Liver (tissue), 9 donors: ENCODE data around the gene AOAH. TPM values are rescaled to one million over a fixed set of nuclear protein-coding genes. Genes with fewer than 3 reads are reported as not detected.

Experiments used
- DNase-seq: peaks from one replicate; pipeline ENCODE4 v3.0.0-alpha.2; 2017; ENCODE audit warnings: low spot score
- H3K27ac ChIP-seq, 2 donors: one replicate each; pipeline ENCODE4 v1.7.0; 2013; ENCODE audit warnings: inconsistent platforms in 2 of 2, low read length in 2 of 2, control low read depth in 1 of 2, low read depth in 1 of 2, mild to moderate bottlenecking in 1 of 2
- H3K27me3 ChIP-seq, 4 donors: one replicate each; pipeline versions ENCODE4 v1.6.1 to v1.7.0; 2013; ENCODE audit warnings: low read length in 3 of 4, inconsistent platforms in 1 of 4, mild to moderate bottlenecking in 1 of 4, moderate library complexity in 1 of 4; ENCODE audit not compliant: control insufficient read depth in 4 of 4, insufficient read depth in 4 of 4
- H3K36me3 ChIP-seq, 4 donors: one replicate each; pipeline versions ENCODE4 v1.6.1 to v1.7.0; 2013; ENCODE audit warnings: low read length in 3 of 4, mild to moderate bottlenecking in 3 of 4, low read depth in 1 of 4, moderate library complexity in 1 of 4; ENCODE audit not compliant: control insufficient read depth in 4 of 4, insufficient read depth in 3 of 4
- H3K4me1 ChIP-seq, 4 donors: one replicate each; pipeline versions ENCODE4 v1.6.1 to v1.7.0; 2013; ENCODE audit warnings: low read length in 3 of 4, mild to moderate bottlenecking in 3 of 4, moderate library complexity in 1 of 4; ENCODE audit not compliant: control insufficient read depth in 4 of 4, insufficient read depth in 4 of 4
- H3K4me3 ChIP-seq, 3 donors: one replicate each; pipeline versions ENCODE4 v1.6.1 to v1.7.0; 2013; ENCODE audit warnings: low read length in 3 of 3, control low read depth in 1 of 3, low read depth in 1 of 3, mild to moderate bottlenecking in 1 of 3
- H3K9ac ChIP-seq, 2 donors: one replicate each; pipeline ENCODE4 v1.7.0; 2013; ENCODE audit warnings: low read length in 2 of 2, mild to moderate bottlenecking in 2 of 2, moderate library complexity in 2 of 2, control low read depth in 1 of 2, low read depth in 1 of 2
- H3K9me3 ChIP-seq, 4 donors: one replicate each; pipeline versions ENCODE4 v1.6.1 to v1.7.0; 2013; ENCODE audit warnings: low read length in 3 of 4; ENCODE audit not compliant: control insufficient read depth in 4 of 4
- EGR1 ChIP-seq, 2 donors: IDR thresholded peaks; 2 replicates each; pipeline ENCODE4 v1.6.1; 2016 to 2018; ENCODE audit warnings: antibody characterized with exemption in 2 of 2, low read depth in 2 of 2
- FOXA2 ChIP-seq: IDR thresholded peaks from 2 replicates; pipeline ENCODE4 v1.6.1; 2016; ENCODE audit warnings: antibody characterized with exemption
- GABPA ChIP-seq, 2 donors: IDR thresholded peaks in 1 of 2; conservative IDR thresholded peaks in 1 of 2; 2 replicates each; pipeline ENCODE4 v1.6.1; 2016; ENCODE audit warnings: antibody characterized with exemption in 2 of 2, mild to moderate bottlenecking in 1 of 2, moderate library complexity in 1 of 2
- HNF4G ChIP-seq: IDR thresholded peaks from 2 replicates; pipeline ENCODE4 v1.6.1; 2016; ENCODE audit warnings: antibody characterized with exemption
- JUND ChIP-seq, 2 donors: IDR thresholded peaks; 2 replicates each; pipeline ENCODE4 v1.6.1; 2016; ENCODE audit warnings: antibody characterized with exemption in 2 of 2
- NR2F2 ChIP-seq: IDR thresholded peaks from 2 replicates; pipeline ENCODE4 v1.6.1; 2016; ENCODE audit warnings: antibody characterized with exemption
- RAD21 ChIP-seq, 2 donors: IDR thresholded peaks; 2 replicates each; pipeline ENCODE4 v1.6.1; 2016; ENCODE audit warnings: antibody characterized with exemption in 2 of 2, mild to moderate bottlenecking in 2 of 2
- SP1 ChIP-seq: IDR thresholded peaks from 2 replicates; pipeline ENCODE4 v1.6.1; 2018; ENCODE audit warnings: antibody characterized with exemption, mild to moderate bottlenecking
- TAF1 ChIP-seq: conservative IDR thresholded peaks from 2 replicates; pipeline ENCODE4 v1.6.1; 2016; ENCODE audit warnings: antibody characterized with exemption, mild to moderate bottlenecking
- YY1 ChIP-seq: IDR thresholded peaks from 2 replicates; pipeline ENCODE4 v1.6.1; 2016; ENCODE audit warnings: antibody characterized with exemption, mild to moderate bottlenecking
- WGBS: extraction: QIAGEN DNeasy Blood & Tissue Kit; methylation state at CpG from one replicate; pipeline ENCODE4 v1.1.7; 2013; 5-methylcytosine and 5-hydroxymethylcytosine counted together
- polyA plus RNA-seq, 2 donors: library from polyadenylated mRNA; stranded (reverse) in 1 of 2; unstranded in 1 of 2; fragments of 200-250 nt in 1 of 2; fragments of >200 nt in 1 of 2; fragmentation: Nextera tagmentation in 1 of 2; extraction: Ambion mirVana in 1 of 2; gene quantifications; one replicate each; pipeline versions ENCODE4 v1.2.1 to v1.2.3, GENCODE V29; 2013 to 2015
- total RNA-seq, 2 donors: library from RNA; depleted of rRNA; stranded (reverse); fragments of >200 nt; gene quantifications; one replicate each; pipeline ENCODE4 v1.2.3, GENCODE V29; 2014
- TF ChIP-seq, protein P1 (sequence below): IDR thresholded peaks from 2 replicates; pipeline ENCODE4 v1.6.1; 2016; ENCODE audit warnings: antibody characterized with exemption, mild to moderate bottlenecking
- TF ChIP-seq, protein P2 (sequence below): IDR thresholded peaks from 2 replicates; pipeline ENCODE4 v1.6.1; 2016; ENCODE audit warnings: antibody characterized with exemption
- TF ChIP-seq, protein P3 (sequence below): IDR thresholded peaks from 2 replicates; pipeline ENCODE4 v1.6.1; 2016; ENCODE audit warnings: antibody characterized with exemption
- donor health status: healthy.
- donor health status: healthy.
- donor health status: healthy.
- donor health status: healthy.
- donor health status: healthy.

Gene AOAH
- total and polyA plus RNA-seq, 4 donors: 2.4 to 26.7 (median 5.8) TPM

DNA sequence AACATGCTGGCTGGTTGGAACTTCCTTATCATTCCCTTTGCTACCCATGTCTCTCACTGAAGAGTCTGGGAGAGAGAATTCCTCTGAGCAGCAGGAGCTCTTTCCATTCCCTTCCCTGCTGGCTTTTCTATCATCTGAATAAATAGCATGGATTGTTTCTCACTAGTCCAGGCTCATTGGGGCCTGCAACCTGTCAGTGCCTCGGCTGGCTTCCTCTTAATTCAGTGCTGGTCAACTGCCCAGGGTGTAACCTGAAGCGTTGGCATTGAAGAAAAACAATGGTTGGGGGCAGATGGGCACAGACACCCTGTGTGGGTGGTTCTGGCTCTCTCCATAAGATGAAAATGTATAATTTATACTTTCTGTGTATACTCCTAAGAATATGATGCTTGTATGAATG lies 179.0 kb downstream of the AOAH start:
- no peak for DNase-seq
- no peaks in the 10 kb centered on the region for H3K9me3 ChIP-seq
- H3K27ac ChIP-seq: no peak overlapping the region
- TF ChIP-seq RAD21 (IDR thresholded peaks at IDR 0.05) (no peak), GABPA (IDR thresholded peaks at IDR 0.05 in 1 of 2, conservative IDR thresholded peaks at IDR 0.05 in 1 of 2) (no peak), NR2F2 (no peak), HNF4G (no peak), FOXA2 (no peak)
- TF ChIP-seq, protein P1, sequence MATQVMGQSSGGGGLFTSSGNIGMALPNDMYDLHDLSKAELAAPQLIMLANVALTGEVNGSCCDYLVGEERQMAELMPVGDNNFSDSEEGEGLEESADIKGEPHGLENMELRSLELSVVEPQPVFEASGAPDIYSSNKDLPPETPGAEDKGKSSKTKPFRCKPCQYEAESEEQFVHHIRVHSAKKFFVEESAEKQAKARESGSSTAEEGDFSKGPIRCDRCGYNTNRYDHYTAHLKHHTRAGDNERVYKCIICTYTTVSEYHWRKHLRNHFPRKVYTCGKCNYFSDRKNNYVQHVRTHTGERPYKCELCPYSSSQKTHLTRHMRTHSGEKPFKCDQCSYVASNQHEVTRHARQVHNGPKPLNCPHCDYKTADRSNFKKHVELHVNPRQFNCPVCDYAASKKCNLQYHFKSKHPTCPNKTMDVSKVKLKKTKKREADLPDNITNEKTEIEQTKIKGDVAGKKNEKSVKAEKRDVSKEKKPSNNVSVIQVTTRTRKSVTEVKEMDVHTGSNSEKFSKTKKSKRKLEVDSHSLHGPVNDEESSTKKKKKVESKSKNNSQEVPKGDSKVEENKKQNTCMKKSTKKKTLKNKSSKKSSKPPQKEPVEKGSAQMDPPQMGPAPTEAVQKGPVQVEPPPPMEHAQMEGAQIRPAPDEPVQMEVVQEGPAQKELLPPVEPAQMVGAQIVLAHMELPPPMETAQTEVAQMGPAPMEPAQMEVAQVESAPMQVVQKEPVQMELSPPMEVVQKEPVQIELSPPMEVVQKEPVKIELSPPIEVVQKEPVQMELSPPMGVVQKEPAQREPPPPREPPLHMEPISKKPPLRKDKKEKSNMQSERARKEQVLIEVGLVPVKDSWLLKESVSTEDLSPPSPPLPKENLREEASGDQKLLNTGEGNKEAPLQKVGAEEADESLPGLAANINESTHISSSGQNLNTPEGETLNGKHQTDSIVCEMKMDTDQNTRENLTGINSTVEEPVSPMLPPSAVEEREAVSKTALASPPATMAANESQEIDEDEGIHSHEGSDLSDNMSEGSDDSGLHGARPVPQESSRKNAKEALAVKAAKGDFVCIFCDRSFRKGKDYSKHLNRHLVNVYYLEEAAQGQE: no peak
- H3K36me3 ChIP-seq: peaks cover 0 to under 1% (median under 1%) of the 10 kb centered on the region in 4 donors
- H3K4me3 ChIP-seq: no peak overlapping the region
- H3K9ac ChIP-seq: no peak overlapping the region
- no peaks in the 10 kb centered on the region for H3K27me3 ChIP-seq
- 68% methylated on average over 2 of the region's 2 CpGs for WGBS
- no peaks in the 10 kb centered on the region for H3K4me1 ChIP-seq

DNA sequence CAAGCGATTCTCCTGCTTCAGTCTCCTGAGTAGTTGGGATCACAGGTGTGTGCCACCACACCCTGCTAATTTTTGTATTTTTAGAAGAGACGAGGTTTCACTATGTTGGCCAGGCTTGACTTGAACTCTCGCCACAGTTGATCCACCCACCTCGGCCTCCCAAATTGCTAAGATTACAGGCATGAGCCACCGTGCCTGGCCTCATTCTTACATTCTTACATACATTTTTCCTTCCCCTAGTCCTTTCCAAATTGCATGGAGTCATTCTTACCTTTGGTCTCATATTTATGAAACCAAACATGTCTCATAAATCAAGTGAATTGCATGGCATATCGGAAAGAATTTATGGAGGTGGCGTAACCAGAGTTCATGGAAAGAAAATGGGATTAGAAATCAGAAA lies 186.2 kb downstream of the AOAH start:
- DNase-seq: no peak
- WGBS: 82% methylated on average over 7 of the region's 7 CpGs
- Histone ChIP-seq H3K27me3 (no peaks in the 10 kb centered on the region), H3K9ac (no peak overlapping the region), H3K36me3 (peaks cover 0 to 4% (median 0%) of the 10 kb centered on the region in 4 donors), H3K4me3 (no peak overlapping the region), H3K4me1 (no peaks in the 10 kb centered on the region), H3K9me3 (no peaks in the 10 kb centered on the region), H3K27ac (no peak overlapping the region)
- TF ChIP-seq YY1 (no peak), HNF4G (no peak), TAF1 (no peak), FOXA2 (no peak), EGR1 (IDR thresholded peaks at IDR 0.05; ENCODE audit: low read depth in 2 of 2) (no peak), GABPA (IDR thresholded peaks at IDR 0.05 in 1 of 2, conservative IDR thresholded peaks at IDR 0.05 in 1 of 2) (no peak), SP1 (no peak), NR2F2 (no peak), JUND (IDR thresholded peaks at IDR 0.05) (no peak)
- TF ChIP-seq, protein P1: no peak
- TF ChIP-seq, protein P2, sequence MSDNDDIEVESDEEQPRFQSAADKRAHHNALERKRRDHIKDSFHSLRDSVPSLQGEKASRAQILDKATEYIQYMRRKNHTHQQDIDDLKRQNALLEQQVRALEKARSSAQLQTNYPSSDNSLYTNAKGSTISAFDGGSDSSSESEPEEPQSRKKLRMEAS: no peak
- TF ChIP-seq, protein P3, sequence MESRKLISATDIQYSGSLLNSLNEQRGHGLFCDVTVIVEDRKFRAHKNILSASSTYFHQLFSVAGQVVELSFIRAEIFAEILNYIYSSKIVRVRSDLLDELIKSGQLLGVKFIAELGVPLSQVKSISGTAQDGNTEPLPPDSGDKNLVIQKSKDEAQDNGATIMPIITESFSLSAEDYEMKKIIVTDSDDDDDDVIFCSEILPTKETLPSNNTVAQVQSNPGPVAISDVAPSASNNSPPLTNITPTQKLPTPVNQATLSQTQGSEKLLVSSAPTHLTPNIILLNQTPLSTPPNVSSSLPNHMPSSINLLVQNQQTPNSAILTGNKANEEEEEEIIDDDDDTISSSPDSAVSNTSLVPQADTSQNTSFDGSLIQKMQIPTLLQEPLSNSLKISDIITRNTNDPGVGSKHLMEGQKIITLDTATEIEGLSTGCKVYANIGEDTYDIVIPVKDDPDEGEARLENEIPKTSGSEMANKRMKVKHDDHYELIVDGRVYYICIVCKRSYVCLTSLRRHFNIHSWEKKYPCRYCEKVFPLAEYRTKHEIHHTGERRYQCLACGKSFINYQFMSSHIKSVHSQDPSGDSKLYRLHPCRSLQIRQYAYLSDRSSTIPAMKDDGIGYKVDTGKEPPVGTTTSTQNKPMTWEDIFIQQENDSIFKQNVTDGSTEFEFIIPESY: no peak
